Small intestine (tissue), 7 donors: ENCODE data around the gene ARL14EP. TPM values are rescaled to one million over a fixed set of nuclear protein-coding genes. Genes with fewer than 3 reads are reported as not detected.

Source experiments
- DNase-seq, 2 donors: peaks; one replicate each; pipeline versions ENCODE4 v3.0.0 to v3.0.0-alpha.2; 2013
- FAIRE-seq: peaks from 2 replicates; lab custom pipeline; 2012; peaks lifted over from hg19 to GRCh38; lab: Jason Lieb, UNC
- H3K27ac ChIP-seq, 3 donors: one replicate each; pipeline ENCODE4 v1.5.1; 2013; ENCODE audit warnings: low read length in 2 of 3, mild to moderate bottlenecking in 2 of 3, control low read depth in 1 of 3, inconsistent platforms in 1 of 3, low read depth in 1 of 3, moderate library complexity in 1 of 3
- H3K27me3 ChIP-seq, 3 donors: one replicate each; pipeline ENCODE4 v1.6.1; 2013; ENCODE audit warnings: low read length in 3 of 3, inconsistent platforms in 1 of 3; ENCODE audit not compliant: control insufficient read depth in 3 of 3, insufficient read depth in 3 of 3
- H3K36me3 ChIP-seq, 3 donors: one replicate each; pipeline ENCODE4 v1.6.1; 2013; ENCODE audit warnings: low read length in 3 of 3, inconsistent platforms in 1 of 3, low read depth in 1 of 3, mild to moderate bottlenecking in 1 of 3, moderate library complexity in 1 of 3; ENCODE audit not compliant: control insufficient read depth in 3 of 3, insufficient read depth in 2 of 3
- H3K4me1 ChIP-seq, 3 donors: one replicate each; pipeline ENCODE4 v1.6.1; 2013; ENCODE audit warnings: low read length in 2 of 3, inconsistent platforms in 1 of 3, low read depth in 1 of 3, mild to moderate bottlenecking in 1 of 3, moderate library complexity in 1 of 3; ENCODE audit not compliant: control insufficient read depth in 3 of 3, insufficient read depth in 2 of 3
- H3K4me3 ChIP-seq, 3 donors: one replicate each; pipeline ENCODE4 v1.5.1; 2013; ENCODE audit warnings: low read length in 3 of 3, control low read depth in 1 of 3, inconsistent platforms in 1 of 3, low read depth in 1 of 3, mild to moderate bottlenecking in 1 of 3, moderate library complexity in 1 of 3
- H3K9me3 ChIP-seq, 2 donors: one replicate each; pipeline ENCODE4 v1.6.1; 2013; ENCODE audit warnings: low read depth in 1 of 2, low read length in 1 of 2; ENCODE audit not compliant: control insufficient read depth in 2 of 2, insufficient read depth in 1 of 2
- WGBS, 3 donors: extraction: QIAGEN DNeasy Blood & Tissue Kit; methylation state at CpG; one replicate each; pipeline ENCODE4 v1.1.7; 2013; 5-methylcytosine and 5-hydroxymethylcytosine counted together
- polyA plus RNA-seq, 4 donors: library from polyadenylated mRNA; stranded (reverse) in 3 of 4; unstranded in 1 of 4; fragments of 200-250 nt in 3 of 4; fragments of 120-200 nt in 1 of 4; gene quantifications; one replicate each; pipeline versions ENCODE4 v1.2.1 to v1.2.3, GENCODE V29; 2013
- donor health status: healthy with polysubstance abuse.
- donor health status: control.
- donor health status: control.
- donor health status: Bipolar disorder and iron deficiency.
- donor health status: healthy.

ARL14EP gene
- polyA plus RNA-seq, 4 donors = 4.5 to 24.9 (median 8.8) TPM

DNA sequence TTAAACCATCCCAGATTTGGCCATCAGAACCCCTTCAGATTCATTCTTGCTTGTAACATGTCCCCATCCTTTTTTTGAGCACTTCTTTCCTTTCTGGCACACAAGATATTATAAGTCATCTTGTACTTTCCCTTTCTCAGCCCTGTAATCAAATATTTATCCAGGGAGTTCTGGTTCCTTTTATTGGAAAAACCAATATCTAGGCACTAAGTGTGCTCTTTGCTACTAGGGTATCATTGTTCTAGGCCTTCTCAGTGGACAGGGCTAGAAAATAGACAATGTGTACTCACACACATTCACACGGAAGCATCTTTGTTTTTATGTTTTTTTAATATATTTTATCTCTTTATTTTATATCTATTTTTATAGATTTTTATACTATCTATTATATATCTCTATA is 47.3 kb downstream of the ARL14EP start:
- no peaks in the 10 kb centered on the region for H3K27me3 ChIP-seq
- H3K36me3 ChIP-seq = no peaks in the 10 kb centered on the region
- no peak overlapping the region for H3K27ac ChIP-seq
- no peak for FAIRE-seq
- DNase-seq = no peak
- no peaks in the 10 kb centered on the region for H3K4me1 ChIP-seq
- WGBS, 3 donors = 76 to 90% (median 82%) methylated on average over 1 of the region's 1 CpG
- no peak overlapping the region for H3K4me3 ChIP-seq
- no peaks in the 10 kb centered on the region for H3K9me3 ChIP-seq

DNA sequence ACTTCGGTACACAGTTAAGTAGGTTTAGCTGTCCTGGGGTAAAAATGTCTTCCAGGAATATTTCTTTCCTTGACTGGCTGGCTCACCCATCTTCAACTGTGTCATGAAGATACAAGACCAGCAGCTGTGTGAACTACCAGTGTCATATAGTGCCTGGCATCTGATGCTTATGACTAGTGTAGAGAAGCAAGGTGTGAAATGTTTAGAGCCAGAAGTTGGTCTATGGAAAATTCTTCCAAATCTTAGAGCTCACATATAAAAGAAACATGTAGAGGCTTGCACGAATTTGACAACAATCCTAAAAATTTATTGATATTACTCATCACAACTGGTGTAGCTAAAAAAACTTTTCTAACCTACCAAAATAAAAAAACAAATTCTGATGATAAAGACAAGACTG is 54.4 kb downstream of the ARL14EP start:
- H3K27ac ChIP-seq = no peak overlapping the region
- no peaks in the 10 kb centered on the region for H3K9me3 ChIP-seq
- no peaks in the 10 kb centered on the region for H3K36me3 ChIP-seq
- DNase-seq (no peak), FAIRE-seq (no peak)
- no peaks in the 10 kb centered on the region for H3K4me1 ChIP-seq
- H3K4me3 ChIP-seq = no peak overlapping the region
- 59 to 82% (median 67%) methylated on average over 2 of the region's 2 CpGs for WGBS, 3 donors
- no peaks in the 10 kb centered on the region for H3K27me3 ChIP-seq

DNA sequence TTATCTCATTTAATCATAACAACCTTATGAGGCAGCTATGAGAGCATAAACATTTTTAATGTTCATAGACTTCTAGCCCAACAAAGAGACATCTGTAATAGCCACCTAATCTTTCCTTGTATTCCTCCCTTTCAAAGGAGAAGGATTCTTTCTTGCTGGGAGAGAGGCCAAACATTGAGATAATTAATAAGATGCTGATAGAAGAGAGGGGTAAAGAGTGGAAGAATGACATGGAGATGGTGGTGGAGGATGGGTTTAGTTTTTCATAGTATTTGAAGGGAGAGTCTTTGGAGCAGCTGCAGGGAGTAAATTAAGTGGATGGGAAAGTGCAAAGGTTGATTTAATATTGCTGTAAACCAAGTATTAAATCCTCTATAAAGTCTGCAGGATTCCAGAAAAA is 57.9 kb downstream of the ARL14EP start:
- no peaks in the 10 kb centered on the region for H3K36me3 ChIP-seq
- FAIRE-seq = no peak
- no peak overlapping the region for H3K27ac ChIP-seq
- DNase-seq = no peak
- H3K9me3 ChIP-seq = no peaks in the 10 kb centered on the region
- no peaks in the 10 kb centered on the region for H3K27me3 ChIP-seq
- H3K4me1 ChIP-seq = no peaks in the 10 kb centered on the region
- no peak overlapping the region for H3K4me3 ChIP-seq

DNA sequence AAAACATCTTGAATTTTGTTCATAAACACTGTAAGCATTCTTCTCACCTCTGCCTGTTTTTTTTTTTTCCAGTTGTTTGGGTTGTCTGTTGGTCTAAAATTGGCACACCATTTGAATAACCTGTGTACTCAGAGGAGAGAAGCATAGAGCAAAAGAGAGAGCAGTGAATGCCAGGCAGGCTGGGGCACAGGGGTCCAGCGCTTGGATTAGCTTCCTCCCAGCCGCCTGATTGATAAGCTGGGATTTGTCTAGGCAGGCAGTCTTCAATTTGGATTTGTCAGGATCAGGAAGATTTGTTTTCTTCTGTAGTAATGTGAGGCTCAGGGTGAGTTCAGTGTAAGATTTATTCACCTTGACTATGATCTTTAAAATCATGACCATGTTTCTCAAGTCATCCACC is 59.0 kb downstream of the ARL14EP start:
- Histone ChIP-seq H3K27me3 (no peaks in the 10 kb centered on the region), H3K4me1 (no peaks in the 10 kb centered on the region), H3K9me3 (no peaks in the 10 kb centered on the region), H3K4me3 (no peak overlapping the region), H3K36me3 (no peaks in the 10 kb centered on the region), H3K27ac (no peak overlapping the region)
- DNase-seq (no peak), FAIRE-seq (no peak)
- 50 to 55% (median 53%) methylated on average over 2 of the region's 2 CpGs for WGBS, 3 donors

Other genes starting within 250 kb of the ARL14EP start
- gene FSHB, start 92.1 kb upstream of the ARL14EP start, polyA plus RNA-seq = not detected